Astrocyte (in vitro differentiated cells and primary cell): Measurements from ENCODE around the gene SLC38A10. TPM values are rescaled to one million over a fixed set of nuclear protein-coding genes. Genes with fewer than 3 reads are reported as not detected.

ENCODE experiments used
- DNase-seq: peaks from one replicate; pipeline ENCODE4 v3.0.0-alpha.2; 2010; ENCODE audit warnings: low read depth
- FAIRE-seq: peaks from 2 replicates; lab custom pipeline; 2011; peaks lifted over from hg19 to GRCh38; lab: Jason Lieb, UNC
- H2AFZ ChIP-seq: 2 replicates; pipeline ENCODE4 v1.6.0; 2012; ENCODE audit warnings: low read depth, low read length, inconsistent platforms
- H3K27ac ChIP-seq: 2 replicates; pipeline ENCODE4 v1.5.1; 2011; ENCODE audit warnings: low read depth, low read length, inconsistent platforms
- H3K27me3 ChIP-seq: 2 replicates; pipeline ENCODE4 v1.6.0; 2011; ENCODE audit warnings: low read length, inconsistent platforms; ENCODE audit not compliant: insufficient read depth
- H3K36me3 ChIP-seq: 2 replicates; pipeline ENCODE4 v1.5.1; 2011; ENCODE audit warnings: low read length, inconsistent platforms; ENCODE audit not compliant: insufficient read depth
- H3K4me1 ChIP-seq: 2 replicates; pipeline ENCODE4 v1.5.1; 2011; ENCODE audit warnings: low read length, inconsistent platforms; ENCODE audit not compliant: insufficient read depth
- H3K4me2 ChIP-seq: 2 replicates; pipeline ENCODE4 v1.6.0; 2012; ENCODE audit warnings: low read length, inconsistent platforms
- H3K4me3 ChIP-seq: 2 replicates; pipeline ENCODE4 v1.5.1; 2011; ENCODE audit warnings: low read depth, mild to moderate bottlenecking, low read length, inconsistent platforms; ENCODE audit not compliant: insufficient read depth
- H3K79me2 ChIP-seq: 2 replicates; pipeline ENCODE4 v1.6.0; 2012; ENCODE audit warnings: mild to moderate bottlenecking, low read length, inconsistent platforms; ENCODE audit not compliant: insufficient read depth
- H3K9ac ChIP-seq: 2 replicates; pipeline ENCODE4 v1.6.0; 2012; ENCODE audit warnings: mild to moderate bottlenecking, low read length, inconsistent platforms
- H3K9me3 ChIP-seq: 2 replicates; pipeline ENCODE4 v1.5.1; 2012; ENCODE audit warnings: low read depth, mild to moderate bottlenecking, low read length, inconsistent platforms; ENCODE audit not compliant: insufficient read depth
- H4K20me1 ChIP-seq: 2 replicates; pipeline ENCODE4 v1.6.0; 2012; ENCODE audit warnings: low read length, inconsistent platforms; ENCODE audit not compliant: insufficient read depth
- H3K27ac Mint-ChIP-seq: one replicate; pipeline ENCODE4 v1.8.0; 2021; ENCODE audit warnings: mild to moderate bottlenecking, mixed read lengths; ENCODE audit not compliant: unreplicated experiment
- H3K27me3 Mint-ChIP-seq: one replicate; pipeline ENCODE4 v1.8.0; 2021; ENCODE audit warnings: low read depth, mixed read lengths; ENCODE audit not compliant: unreplicated experiment
- H3K36me3 Mint-ChIP-seq: one replicate; pipeline ENCODE4 v1.8.0; 2021; ENCODE audit warnings: low read depth, mixed read lengths; ENCODE audit not compliant: unreplicated experiment
- H3K4me1 Mint-ChIP-seq: one replicate; pipeline ENCODE4 v1.8.0; 2021; ENCODE audit warnings: low read depth, mixed read lengths; ENCODE audit not compliant: unreplicated experiment
- H3K4me3 Mint-ChIP-seq: one replicate; pipeline ENCODE4 v1.8.0; 2021; ENCODE audit warnings: mild to moderate bottlenecking, moderate library complexity, mixed read lengths; ENCODE audit not compliant: unreplicated experiment
- H3K9me3 Mint-ChIP-seq: one replicate; pipeline ENCODE4 v1.8.0; 2021; ENCODE audit warnings: mild to moderate bottlenecking, mixed read lengths; ENCODE audit not compliant: unreplicated experiment
- CTCF ChIP-seq: IDR thresholded peaks from 2 replicates; pipeline ENCODE4 v1.5.1; 2011; ENCODE audit warnings: low read depth, mild to moderate bottlenecking, inconsistent platforms, low read length, moderate library complexity; ENCODE audit not compliant: insufficient read depth
- EZH2 ChIP-seq: IDR thresholded peaks from 2 replicates; pipeline ENCODE4 v1.6.1; 2012; ENCODE audit warnings: mild to moderate bottlenecking, low read length, inconsistent platforms; ENCODE audit not compliant: insufficient read depth
- total RNA-seq: library from RNA; stranded (reverse); gene quantifications from 2 replicates; pipeline ENCODE4 v1.2.1, GENCODE V29; 2021

The SLC38A10 gene
- total RNA-seq, 1 donor from 2014 or later, result 71.4 TPM

GRCh38 chr17:81315129-81315884, 20.2 kb upstream of the SLC38A10 start:
- H3K4me2 ChIP-seq, result no peak overlapping the region
- Mint-ChIP-seq H3K36me3 (no peaks in the 10 kb centered on the region), H3K27ac (no peak overlapping the region), H3K9me3 (no peaks in the 10 kb centered on the region), H3K27me3 (peaks cover 30% of the 10 kb centered on the region), H3K4me1 (peaks cover 2% of the 10 kb centered on the region), H3K4me3 (no peak overlapping the region)
- no peak for FAIRE-seq
- H3K4me1 ChIP-seq, result no peaks in the 10 kb centered on the region
- DNase-seq, result no peak
- H3K27me3 ChIP-seq, result peaks cover 4% of the 10 kb centered on the region
- TF ChIP-seq CTCF (no peak), EZH2 (no peak)
- H3K9ac ChIP-seq, result no peak overlapping the region
- no peak overlapping the region for H3K27ac ChIP-seq
- H3K4me3 ChIP-seq, result no peak overlapping the region
- H2AFZ ChIP-seq, result no peak overlapping the region
- H3K36me3 ChIP-seq, result no peaks in the 10 kb centered on the region
- no peaks in the 10 kb centered on the region for H4K20me1 ChIP-seq
- no peaks in the 10 kb centered on the region for H3K9me3 ChIP-seq
- H3K79me2 ChIP-seq, result no peaks in the 10 kb centered on the region

- Histone ChIP-seq H3K27me3 (peaks cover 4% of the 10 kb centered on the region), H3K79me2 (no peaks in the 10 kb centered on the region), H3K9ac (no peak overlapping the region), H4K20me1 (no peaks in the 10 kb centered on the region), H2AFZ (no peak overlapping the region), H3K4me1 (no peaks in the 10 kb centered on the region), H3K27ac (no peak overlapping the region), H3K36me3 (no peaks in the 10 kb centered on the region), H3K4me3 (no peak overlapping the region), H3K4me2 (no peak overlapping the region), H3K9me3 (no peaks in the 10 kb centered on the region)
- FAIRE-seq, result no peak
- Mint-ChIP-seq H3K27me3 (peaks cover 30% of the 10 kb centered on the region), H3K27ac (no peak overlapping the region), H3K36me3 (no peaks in the 10 kb centered on the region), H3K4me1 (peaks cover 2% of the 10 kb centered on the region), H3K9me3 (no peaks in the 10 kb centered on the region), H3K4me3 (no peak overlapping the region)
- no peak for DNase-seq
- TF ChIP-seq CTCF (no peak), EZH2 (no peak)
Observed at GRCh38 chr17:81314398-81315081, 19.4 kb upstream of the SLC38A10 start.
